ENCODE results near the gene MCTP2.
A peak's percentile ranks its signal among the peaks of the same experiment; 100 is the strongest.

The MCTP2 gene

GRCh38 chr15:94212291-94212690, 19.1 kb upstream of the MCTP2 start:
- TF ChIP-seq CTCF (IDR thresholded peaks at IDR 0.05; ENCODE audit: unreplicated experiment in 3 of 3), result no peak
- H3K36me3 Mint-ChIP-seq (ENCODE audit: low read depth), result no peaks in the 10 kb centered on the region
- H3K27me3 Mint-ChIP-seq (ENCODE audit: low read depth), result peaks cover 4% of the 10 kb centered on the region
- no peak overlapping the region for H3K27ac Mint-ChIP-seq
- peaks cover 13% of the 10 kb centered on the region for H3K9me3 Mint-ChIP-seq
- no peaks in the 10 kb centered on the region for H3K4me1 Mint-ChIP-seq
- H3K4me3 Mint-ChIP-seq, result no peak overlapping the region

- TF ChIP-seq CTCF (IDR thresholded peaks at IDR 0.05; ENCODE audit: unreplicated experiment in 3 of 3), result no peak
- Mint-ChIP-seq H3K4me3 (no peak overlapping the region), H3K27me3 (ENCODE audit: low read depth) (peaks cover 37% of the 10 kb centered on the region), H3K4me1 (peaks cover 3% of the 10 kb centered on the region), H3K36me3 (ENCODE audit: low read depth) (no peaks in the 10 kb centered on the region), H3K27ac (no peak overlapping the region), H3K9me3 (no peaks in the 10 kb centered on the region)
These were observed 5.7 kb upstream of the MCTP2 start for GRCh38 chr15:94225616-94226015.

- Mint-ChIP-seq H3K27me3 (ENCODE audit: low read depth) (peaks cover 60% of the 10 kb centered on the region), H3K9me3 (no peaks in the 10 kb centered on the region), H3K4me1 (peaks cover 6% of the 10 kb centered on the region), H3K27ac (no peak overlapping the region), H3K36me3 (ENCODE audit: low read depth) (no peaks in the 10 kb centered on the region), H3K4me3 (no peak overlapping the region)
- TF ChIP-seq CTCF (IDR thresholded peaks at IDR 0.05; ENCODE audit: unreplicated experiment in 3 of 3), result no peak
These were observed 2.8 kb upstream of the MCTP2 start for GRCh38 chr15:94228611-94229010.

GRCh38 chr15:94229591-94230369, 1.6 kb upstream of the MCTP2 start:
- Mint-ChIP-seq H3K4me1 (peaks cover 6% of the 10 kb centered on the region), H3K36me3 (ENCODE audit: low read depth) (no peaks in the 10 kb centered on the region), H3K27ac (no peak overlapping the region), H3K4me3 (peak overlapping the region; percentile 39 to 84 (median 74)), H3K27me3 (ENCODE audit: low read depth) (peaks cover 67% of the 10 kb centered on the region), H3K9me3 (no peaks in the 10 kb centered on the region)
- TF ChIP-seq CTCF (IDR thresholded peaks at IDR 0.05; ENCODE audit: unreplicated experiment in 3 of 3), result no peak

GRCh38 chr15:94230431-94230882, 904 bp upstream of the MCTP2 start:
- no peak for TF ChIP-seq CTCF (IDR thresholded peaks at IDR 0.05; ENCODE audit: unreplicated experiment in 3 of 3)
- H3K4me3 Mint-ChIP-seq, result peak overlapping the region; percentile 74 to 84 (median 83)
- H3K27me3 Mint-ChIP-seq (ENCODE audit: low read depth), result peaks cover 67% of the 10 kb centered on the region
- peaks cover 6% of the 10 kb centered on the region for H3K4me1 Mint-ChIP-seq
- H3K9me3 Mint-ChIP-seq, result no peaks in the 10 kb centered on the region
- peak overlapping the region in 1 of 3 experiments; percentile 1 for H3K27ac Mint-ChIP-seq
- H3K36me3 Mint-ChIP-seq (ENCODE audit: low read depth), result no peaks in the 10 kb centered on the region

Measured in nephron (organoid).